ENCODE data around the gene DCTN3. TPM values are rescaled to one million over a fixed set of nuclear protein-coding genes. Genes with fewer than 3 reads are reported as not detected.

The DCTN3 gene
- total and polyA plus RNA-seq, 2 donors (not counting 1 experiment from before 2014, with no cell fraction given), result 106 to 157 TPM

DNA sequence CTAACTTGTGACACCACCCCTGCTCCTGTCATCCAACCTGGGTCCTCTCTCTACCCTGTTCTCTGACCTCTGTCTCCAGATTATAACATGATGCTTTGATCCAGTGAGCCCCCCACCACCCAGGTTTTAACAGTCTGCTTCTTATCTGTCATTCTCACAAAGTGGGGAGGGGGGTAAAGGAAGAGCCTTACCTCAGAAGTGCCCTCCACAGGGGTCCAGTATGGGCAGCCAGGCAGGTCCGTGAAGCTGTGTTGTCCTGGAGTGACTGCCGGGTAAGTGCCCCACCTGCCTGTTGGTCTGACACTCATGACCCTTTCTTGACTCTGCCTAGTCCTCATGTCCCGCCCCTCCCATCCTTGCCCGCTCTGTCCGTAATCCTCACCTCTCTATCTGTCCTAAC is 35.1 kb upstream of the DCTN3 start:
- Histone ChIP-seq H3K4me1 (ENCODE audit: control insufficient read depth, extremely low read depth, insufficient read depth, low read length) (peaks cover 29% of the 10 kb centered on the region), H3K27me3 (ENCODE audit: control insufficient read depth, insufficient read depth, low read length) (no peaks in the 10 kb centered on the region), H3K79me2 (ENCODE audit: control insufficient read depth, insufficient read depth, low read length) (no peaks in the 10 kb centered on the region), H3K4me3 (replicated peaks in 1 of 4; ENCODE audit: control extremely low read depth in 1 of 4, insufficient read depth in 1 of 4, low read depth in 3 of 4, low read length in 4 of 4) (no peak overlapping the region), H4K20me1 (ENCODE audit: control insufficient read depth, extremely low read depth, insufficient read depth, low read length) (no peaks in the 10 kb centered on the region), H3K27ac (ENCODE audit: insufficient read depth, low read length) (no peak overlapping the region), H3K9me3 (ENCODE audit: control insufficient read depth, insufficient read depth, low read depth, low read length) (no peaks in the 10 kb centered on the region), H3K36me3 (ENCODE audit: control insufficient read depth, insufficient read depth, low read length) (no peaks in the 10 kb centered on the region), H2AFZ (ENCODE audit: low read length) (no peak overlapping the region), H3K9ac (ENCODE audit: insufficient read depth, low read length) (no peak overlapping the region), H3K4me2 (ENCODE audit: extremely low read depth, insufficient read depth, low read length) (no peak overlapping the region)
- TF ChIP-seq, protein P1, sequence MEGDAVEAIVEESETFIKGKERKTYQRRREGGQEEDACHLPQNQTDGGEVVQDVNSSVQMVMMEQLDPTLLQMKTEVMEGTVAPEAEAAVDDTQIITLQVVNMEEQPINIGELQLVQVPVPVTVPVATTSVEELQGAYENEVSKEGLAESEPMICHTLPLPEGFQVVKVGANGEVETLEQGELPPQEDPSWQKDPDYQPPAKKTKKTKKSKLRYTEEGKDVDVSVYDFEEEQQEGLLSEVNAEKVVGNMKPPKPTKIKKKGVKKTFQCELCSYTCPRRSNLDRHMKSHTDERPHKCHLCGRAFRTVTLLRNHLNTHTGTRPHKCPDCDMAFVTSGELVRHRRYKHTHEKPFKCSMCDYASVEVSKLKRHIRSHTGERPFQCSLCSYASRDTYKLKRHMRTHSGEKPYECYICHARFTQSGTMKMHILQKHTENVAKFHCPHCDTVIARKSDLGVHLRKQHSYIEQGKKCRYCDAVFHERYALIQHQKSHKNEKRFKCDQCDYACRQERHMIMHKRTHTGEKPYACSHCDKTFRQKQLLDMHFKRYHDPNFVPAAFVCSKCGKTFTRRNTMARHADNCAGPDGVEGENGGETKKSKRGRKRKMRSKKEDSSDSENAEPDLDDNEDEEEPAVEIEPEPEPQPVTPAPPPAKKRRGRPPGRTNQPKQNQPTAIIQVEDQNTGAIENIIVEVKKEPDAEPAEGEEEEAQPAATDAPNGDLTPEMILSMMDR (conservative IDR thresholded peaks at IDR 0.05 in 1 of 2, IDR thresholded peaks at IDR 0.05 in 1 of 2; ENCODE audit: low read depth in 1 of 2, low read length in 2 of 2), result no peak
- TF ChIP-seq EZH2 (IDR thresholded peaks at IDR 0.05; ENCODE audit: low read length, missing control alignments), result no peak
- DNase-seq (ENCODE audit: low read depth in 2 of 2), result no peak

DNA sequence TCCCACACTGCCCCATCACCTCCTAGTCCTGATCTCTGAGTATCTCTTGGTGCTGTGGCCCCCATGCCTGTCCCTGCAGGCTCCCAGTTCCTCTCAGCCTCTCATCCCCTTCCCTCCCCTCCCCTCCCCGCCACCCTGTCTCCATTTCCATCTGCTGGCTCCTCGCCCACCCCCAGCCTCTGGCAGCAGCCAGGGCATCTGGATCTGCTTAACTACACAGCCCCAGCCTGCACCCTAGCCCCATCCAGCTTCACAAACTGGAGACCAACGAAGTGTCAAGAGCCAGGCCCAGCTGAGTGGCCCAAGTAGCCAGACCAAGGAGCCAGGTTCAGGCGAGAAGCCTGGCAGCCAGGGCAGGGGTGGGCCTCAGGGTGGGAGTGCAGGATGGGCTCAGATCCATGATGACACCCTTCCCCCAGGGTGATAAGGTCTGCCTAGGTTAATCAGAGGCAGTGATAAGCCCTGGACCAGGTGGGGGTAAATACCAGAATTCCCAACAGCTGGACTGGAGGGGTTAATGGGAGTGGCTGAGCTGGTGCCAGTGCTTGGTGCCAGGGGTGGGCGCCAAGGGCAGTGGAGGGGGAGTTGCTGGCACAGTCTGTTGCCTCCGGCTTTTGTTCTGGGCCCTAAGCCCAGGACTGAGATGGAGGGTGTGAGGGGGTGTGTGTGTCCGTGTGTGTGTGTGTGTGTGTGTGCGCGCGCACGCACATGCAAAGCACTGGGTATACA is 34.2 kb upstream of the DCTN3 start:
- Histone ChIP-seq H3K79me2 (ENCODE audit: control insufficient read depth, insufficient read depth, low read length) (no peaks in the 10 kb centered on the region), H2AFZ (ENCODE audit: low read length) (no peak overlapping the region), H3K36me3 (ENCODE audit: control insufficient read depth, insufficient read depth, low read length) (peaks cover under 1% of the 10 kb centered on the region), H3K27ac (ENCODE audit: insufficient read depth, low read length) (no peak overlapping the region), H3K9ac (ENCODE audit: insufficient read depth, low read length) (no peak overlapping the region), H4K20me1 (ENCODE audit: control insufficient read depth, extremely low read depth, insufficient read depth, low read length) (no peaks in the 10 kb centered on the region), H3K4me2 (ENCODE audit: extremely low read depth, insufficient read depth, low read length) (peak overlapping the region; percentile 23), H3K27me3 (ENCODE audit: control insufficient read depth, insufficient read depth, low read length) (no peaks in the 10 kb centered on the region), H3K4me3 (replicated peaks in 1 of 4; ENCODE audit: control extremely low read depth in 1 of 4, insufficient read depth in 1 of 4, low read depth in 3 of 4, low read length in 4 of 4) (no peak overlapping the region), H3K9me3 (ENCODE audit: control insufficient read depth, insufficient read depth, low read depth, low read length) (no peaks in the 10 kb centered on the region), H3K4me1 (ENCODE audit: control insufficient read depth, extremely low read depth, insufficient read depth, low read length) (peaks cover 29% of the 10 kb centered on the region)
- DNase-seq (ENCODE audit: low read depth in 2 of 2), result peak in 1 of 2 donors; percentile 74
- TF ChIP-seq, protein P1 (conservative IDR thresholded peaks at IDR 0.05 in 1 of 2, IDR thresholded peaks at IDR 0.05 in 1 of 2; ENCODE audit: low read depth in 1 of 2, low read length in 2 of 2), result no peak
- no peak for TF ChIP-seq EZH2 (IDR thresholded peaks at IDR 0.05; ENCODE audit: low read length, missing control alignments)

DNA sequence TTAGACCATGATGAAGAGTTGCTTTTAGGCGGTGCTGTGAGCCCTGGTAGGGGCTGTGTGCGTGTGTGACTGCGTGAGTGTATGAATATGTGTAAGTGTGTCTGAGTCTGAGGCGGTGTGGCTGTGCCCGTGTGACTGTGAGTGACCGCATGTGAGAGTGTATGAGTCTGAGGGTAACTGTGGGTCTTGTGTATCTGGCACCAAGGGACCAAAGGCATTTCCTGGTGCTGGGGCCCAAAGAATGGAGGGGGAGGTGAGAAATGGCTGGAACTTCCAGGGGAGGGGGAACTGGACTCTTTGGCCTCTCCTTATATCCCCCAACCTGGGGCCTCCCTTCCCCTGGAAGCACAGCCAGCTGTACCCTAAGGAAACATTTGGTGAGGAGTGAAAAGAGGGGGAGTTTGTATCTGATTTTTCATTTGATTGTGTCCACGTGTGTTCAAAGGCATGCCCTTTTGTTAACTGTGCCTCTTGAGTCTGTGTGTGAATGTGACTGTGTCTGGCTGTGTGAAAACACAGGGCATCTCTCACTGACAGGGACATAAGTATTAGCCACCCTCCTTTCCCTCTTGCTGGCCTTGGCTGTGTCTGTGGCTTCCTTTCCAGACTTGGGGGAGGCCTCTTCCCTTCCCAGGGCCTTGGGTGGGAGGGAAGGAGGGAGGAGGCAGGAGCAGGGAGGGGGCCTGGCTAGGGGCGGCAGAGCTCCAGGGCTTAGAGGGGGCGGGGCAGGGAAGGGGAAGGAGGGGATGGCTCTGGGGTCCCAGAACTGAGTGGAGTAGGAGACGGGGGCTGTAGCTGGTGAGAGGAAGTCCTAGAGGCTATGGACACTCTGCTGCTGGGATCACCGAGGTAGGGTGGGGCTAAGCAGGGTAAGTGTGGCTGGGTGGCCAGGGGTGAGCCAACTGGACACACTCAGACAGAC is 33.1 kb upstream of the DCTN3 start:
- peak; percentile 22 to 49 for DNase-seq (ENCODE audit: low read depth in 2 of 2)
- no peak for TF ChIP-seq EZH2 (IDR thresholded peaks at IDR 0.05; ENCODE audit: low read length, missing control alignments)
- TF ChIP-seq, protein P1 (conservative IDR thresholded peaks at IDR 0.05 in 1 of 2, IDR thresholded peaks at IDR 0.05 in 1 of 2; ENCODE audit: low read depth in 1 of 2, low read length in 2 of 2), result no peak
- Histone ChIP-seq H4K20me1 (ENCODE audit: control insufficient read depth, extremely low read depth, insufficient read depth, low read length) (no peaks in the 10 kb centered on the region), H3K36me3 (ENCODE audit: control insufficient read depth, insufficient read depth, low read length) (peaks cover 5% of the 10 kb centered on the region), H3K4me3 (replicated peaks in 1 of 4; ENCODE audit: control extremely low read depth in 1 of 4, insufficient read depth in 1 of 4, low read depth in 3 of 4, low read length in 4 of 4) (no peak overlapping the region), H3K4me1 (ENCODE audit: control insufficient read depth, extremely low read depth, insufficient read depth, low read length) (peaks cover 29% of the 10 kb centered on the region), H3K27me3 (ENCODE audit: control insufficient read depth, insufficient read depth, low read length) (no peaks in the 10 kb centered on the region), H3K79me2 (ENCODE audit: control insufficient read depth, insufficient read depth, low read length) (no peaks in the 10 kb centered on the region), H3K27ac (ENCODE audit: insufficient read depth, low read length) (peak overlapping the region; percentile 18), H3K9ac (ENCODE audit: insufficient read depth, low read length) (no peak overlapping the region), H2AFZ (ENCODE audit: low read length) (no peak overlapping the region), H3K4me2 (ENCODE audit: extremely low read depth, insufficient read depth, low read length) (no peak overlapping the region), H3K9me3 (ENCODE audit: control insufficient read depth, insufficient read depth, low read depth, low read length) (no peaks in the 10 kb centered on the region)

Measured in fibroblast of lung (primary cell).